GM21737 (cell line): ENCODE results near the gene TINCR.

Experiments used
- ATAC-seq: cut with Tn5 transposase; IDR thresholded peaks from one replicate; pipeline ENCODE4 v1.9.1; 2021; ENCODE audit warnings: mild to moderate bottlenecking, moderate library complexity; ENCODE audit not compliant: unreplicated experiment

Gene TINCR

DNA sequence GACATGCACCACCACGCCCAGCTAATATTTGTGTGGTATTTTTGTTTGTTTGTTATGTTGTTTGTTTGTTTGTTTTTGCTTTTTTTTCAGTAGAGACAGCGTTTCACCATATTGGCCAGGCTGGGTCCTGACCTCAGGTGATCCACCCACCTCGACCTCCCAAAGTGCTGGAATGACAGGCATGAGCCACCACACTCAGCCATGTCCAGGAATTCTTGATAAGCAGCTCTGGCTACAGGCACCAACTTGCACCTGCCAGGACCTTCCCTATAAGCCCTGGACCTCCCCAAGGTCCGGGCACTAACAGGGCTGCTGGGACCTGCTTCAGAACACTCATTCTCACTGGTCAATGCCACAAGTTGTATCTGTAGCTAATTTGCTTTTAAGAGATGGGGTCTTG, 48.7 kb downstream of the TINCR start:
- no peak for ATAC-seq

DNA sequence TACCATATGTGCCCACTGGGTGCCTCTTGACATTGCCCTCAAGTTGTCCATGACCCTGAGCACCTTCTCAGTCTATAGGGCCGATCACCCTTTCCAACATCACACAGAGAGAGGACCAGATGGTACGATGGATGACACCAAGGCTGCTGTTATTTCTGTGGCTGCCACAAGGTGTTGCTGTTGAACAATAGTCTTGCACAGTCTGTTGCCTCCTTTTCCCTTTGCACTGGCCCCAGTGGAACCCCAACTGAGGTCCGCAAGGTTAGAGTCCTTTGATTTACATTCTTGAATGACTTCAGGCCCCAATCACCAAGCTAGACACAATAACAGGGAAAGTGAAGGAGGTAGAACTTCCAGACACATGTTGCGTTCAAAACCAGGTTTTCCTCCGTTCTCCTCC, 52.0 kb downstream of the TINCR start:
- ATAC-seq, result no peak

DNA sequence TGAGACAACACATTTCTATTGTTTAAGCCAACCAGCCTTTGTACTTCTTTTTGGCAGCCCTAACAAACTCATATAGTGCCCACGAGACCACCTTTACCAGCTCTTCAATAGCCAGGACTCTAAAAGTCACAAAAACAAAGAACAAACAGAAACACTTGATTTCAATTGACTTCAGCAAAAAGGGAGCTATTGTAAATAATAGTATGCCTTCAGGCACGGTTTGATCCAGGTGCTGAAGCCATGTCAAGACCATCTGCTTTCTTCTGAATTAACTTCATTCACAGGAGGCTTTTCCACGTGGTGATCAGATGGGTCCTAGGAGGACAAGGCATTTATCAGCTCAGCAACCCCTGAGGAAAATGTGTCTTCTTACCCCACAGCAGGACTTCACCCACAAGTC, 53.8 kb downstream of the TINCR start:
- ATAC-seq, result no peak

DNA sequence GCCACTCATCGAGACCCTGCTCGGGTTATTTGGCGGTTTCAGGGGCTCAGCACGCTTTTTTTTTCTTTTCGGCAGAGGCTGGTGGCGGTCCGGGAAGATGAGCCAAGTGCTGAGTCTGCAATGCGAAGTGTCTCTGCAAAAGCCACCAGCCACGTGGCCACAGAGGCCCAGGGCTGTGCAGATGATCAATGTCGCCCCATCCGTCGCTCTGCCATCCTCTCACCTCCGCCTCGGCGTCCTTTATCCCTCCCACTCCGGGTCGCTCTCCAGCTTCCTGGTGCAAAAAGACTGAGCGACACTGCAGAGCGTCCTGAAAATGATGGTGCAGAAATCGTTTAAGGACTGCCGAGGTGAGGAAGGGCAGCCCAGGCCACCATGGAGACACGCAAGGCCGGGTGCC, 55.0 kb downstream of the TINCR start:
- no peak for ATAC-seq
